ENCODE results near the gene HIVEP3.

GRCh38 chr1:41766041-41766440 lies 152.7 kb downstream of the HIVEP3 start:
- TF ChIP-seq CTCF (IDR thresholded peaks at IDR 0.05) = no peak
- no peak for TF ChIP-seq POLR2A (IDR thresholded peaks at IDR 0.05)
